A549 (cell line): ENCODE results near the gene PIGX. TPM values are rescaled to one million over a fixed set of nuclear protein-coding genes. Genes with fewer than 3 reads are reported as not detected.

Source experiments
- ATAC-seq, 2 experiments: fragments of 200-7000 bp in 1 of 2; fragments of >200 bp in 1 of 2; cut with Nextera tagmentation in 1 of 2; cut with Tn5 transposase in 1 of 2; 3 replicates each; pipeline versions ENCODE4 v1.8.0 to v1.9.1; 2018 to 2020; ENCODE audit warnings: mild to moderate bottlenecking in 1 of 2, moderate library complexity in 1 of 2
- CTCF ChIA-PET: fragments of 300-600 bp; sonication (Branson Sonifier 250); formaldehyde crosslinking; extraction: SDS; loops from one replicate; lab custom pipeline; 2021; ENCODE audit warnings: antibody characterized with exemption, inconsistent platforms; lab: Yijun Ruan, JAX
- POLR2A ChIA-PET: fragments of 350-600 bp; formaldehyde crosslinking; extraction: SDS; loops from one replicate; lab custom pipeline; 2021; ENCODE audit warnings: antibody characterized with exemption, inconsistent platforms; lab: Yijun Ruan, JAX
- DNase-seq, 2 experiments: peaks; one replicate each; pipeline versions ENCODE4 v3.0.0 to v3.0.0-alpha.2; 2011 to 2016; ENCODE audit warnings: low read depth in 1 of 2, low spot score in 1 of 2
- FAIRE-seq: peaks from 2 replicates; lab custom pipeline; 2011; peaks lifted over from hg19 to GRCh38; lab: Jason Lieb, UNC
- H3K27ac ChIP-seq, 2 experiments: fragments of >200 bp; sonication (Bioruptor Twin); formaldehyde crosslinking; 3 replicates each; pipeline ENCODE4 v1.5.1; 2016 to 2017
- H3K4me1 ChIP-seq: fragments of >200 bp; sonication (Bioruptor Twin); formaldehyde crosslinking; 3 replicates; pipeline ENCODE4 v1.6.1; 2016
- H3K4me2 ChIP-seq: fragments of >200 bp; sonication (Bioruptor Twin); formaldehyde crosslinking; 3 replicates; pipeline ENCODE4 v1.6.1; 2016
- H3K4me3 ChIP-seq: fragments of >200 bp; sonication (Bioruptor Twin); formaldehyde crosslinking; 3 replicates; pipeline ENCODE4 v1.5.1; 2016
- H3K9me3 ChIP-seq: fragments of >200 bp; sonication (Bioruptor Twin); formaldehyde crosslinking; 3 replicates; pipeline ENCODE4 v1.6.1; 2016
- ATOH8 ChIP-seq: fragments of 250-450 bp; sonication (Bioruptor Pico); IDR thresholded peaks from 2 replicates; pipeline ENCODE4 v1.5.0; 2020; ENCODE audit warnings: low read depth, mild to moderate bottlenecking, moderate library complexity
- BCL3 ChIP-seq: fragments of >200 bp; sonication (Bioruptor Twin); formaldehyde crosslinking; IDR thresholded peaks from 3 replicates; pipeline ENCODE4 v1.6.1; 2016
- CHD4 ChIP-seq: fragments of 200-600 bp; sonication (generic); IDR thresholded peaks from 2 replicates; pipeline ENCODE4 v1.6.1; 2016; ENCODE audit warnings: antibody characterized with exemption, mild to moderate bottlenecking, borderline replicate concordance
- CTCF ChIP-seq: fragments of >200 bp; sonication (Bioruptor Twin); formaldehyde crosslinking; IDR thresholded peaks from 3 replicates; pipeline ENCODE4 v1.5.1; 2016
- E2F6 ChIP-seq: IDR thresholded peaks from 2 replicates; pipeline ENCODE4 v1.6.1; 2012; ENCODE audit warnings: low read depth, borderline replicate concordance
- EHMT2 ChIP-seq: fragments of 200-600 bp; sonication (generic); IDR thresholded peaks from 2 replicates; pipeline ENCODE4 v1.6.1; 2016; ENCODE audit warnings: antibody characterized with exemption, low read depth, mild to moderate bottlenecking, moderate library complexity
- ELK1 ChIP-seq: fragments of 150-350 bp; IDR thresholded peaks from 2 replicates; pipeline ENCODE4 v1.6.1; 2014; ENCODE audit warnings: low read depth, mild to moderate bottlenecking, low read length
- FOSB ChIP-seq: fragments of 250-450 bp; sonication (Bioruptor Pico); IDR thresholded peaks from 2 replicates; pipeline ENCODE4 v1.5.0; 2020; ENCODE audit warnings: mild to moderate bottlenecking, moderate library complexity
- FOSL2 ChIP-seq, 2 experiments: fragments of 450-650 bp in 1 of 2; fragments of >200 bp in 1 of 2; sonication (Bioruptor Twin) in 1 of 2; formaldehyde crosslinking; IDR thresholded peaks; 2 replicates each; pipeline versions ENCODE4 v1.5.0 to v1.6.1; 2016 to 2020; ENCODE audit warnings: mild to moderate bottlenecking in 1 of 2, moderate library complexity in 1 of 2
- HEYL ChIP-seq: fragments of 250-450 bp; sonication (Bioruptor Pico); IDR thresholded peaks from 2 replicates; pipeline ENCODE4 v1.8.0; 2021; ENCODE audit warnings: mild to moderate bottlenecking, moderate library complexity
- HMGXB4 ChIP-seq: fragments of 250-450 bp; sonication (Bioruptor Pico); IDR thresholded peaks from 2 replicates; pipeline ENCODE4 v1.5.0; 2021; ENCODE audit warnings: mild to moderate bottlenecking, moderate library complexity, borderline replicate concordance
- JUNB ChIP-seq: fragments of >200 bp; sonication (Bioruptor Twin); formaldehyde crosslinking; IDR thresholded peaks from 2 replicates; pipeline ENCODE4 v1.6.1; 2016
- MAZ ChIP-seq: fragments of 150-350 bp; IDR thresholded peaks from 2 replicates; pipeline ENCODE4 v1.6.1; 2014; ENCODE audit warnings: antibody characterized with exemption, low read depth, low read length, borderline replicate concordance
- PHF8 ChIP-seq: fragments of 200-600 bp; sonication (generic); IDR thresholded peaks from 2 replicates; pipeline ENCODE4 v1.6.1; 2016; ENCODE audit warnings: low read depth, mild to moderate bottlenecking, antibody characterized with exemption, moderate library complexity, borderline replicate concordance
- RFX5 ChIP-seq: fragments of 450-650 bp; IDR thresholded peaks from 2 replicates; pipeline ENCODE4 v1.7.1; 2014; ENCODE audit warnings: antibody characterized with exemption, mild to moderate bottlenecking, moderate library complexity
- RNF2 ChIP-seq: fragments of 200-600 bp; sonication (generic); IDR thresholded peaks from 2 replicates; pipeline ENCODE4 v1.6.1; 2016; ENCODE audit warnings: low read depth, mild to moderate bottlenecking, antibody characterized with exemption, moderate library complexity, borderline replicate concordance
- TFCP2L1 ChIP-seq: fragments of 250-450 bp; sonication (Bioruptor Pico); IDR thresholded peaks from 2 replicates; pipeline ENCODE4 v1.5.0; 2021; ENCODE audit warnings: mild to moderate bottlenecking
- TP53 ChIP-seq: fragments of 250-450 bp; sonication (Bioruptor Pico); IDR thresholded peaks from 2 replicates; pipeline ENCODE4 v1.5.0; 2021; ENCODE audit warnings: mild to moderate bottlenecking, moderate library complexity
- USF2 ChIP-seq: fragments of 450-650 bp; IDR thresholded peaks from 2 replicates; pipeline ENCODE4 v1.6.1; 2014; ENCODE audit warnings: antibody characterized with exemption
- WGBS: methylation state at CpG from one replicate; pipeline ENCODE4 v1.1.6; 2017; ENCODE audit errors: missing lambda C conversion rate; 5-methylcytosine and 5-hydroxymethylcytosine counted together
- polyA plus RNA-seq, 4 experiments: library from polyadenylated mRNA; depleted of rRNA in 3 of 4; stranded (reverse); fragments of >200 nt; fragmentation: RNase III in 1 of 4; extraction: RNeasy Plus Mini Kit Qiagen cat#74134 plus additional on column Dnase treatment in 1 of 4; gene quantifications; 2 replicates in 3 of 4; 3 replicates in 1 of 4; pipeline ENCODE4 v1.2.3, GENCODE V29; 2011 to 2017

The PIGX gene
- polyA plus RNA-seq, 2 of the 4 experiments (the other 2 are of a cell fraction), result 22.3 to 45.2 TPM

- ATAC-seq, result no peak; a peak in 1 of 6 replicates
Observed at GRCh38 chr3:196694202-196694638, 18.0 kb upstream of the PIGX start.

GRCh38 chr3:196694941-196695848 is 17.0 kb upstream of the PIGX start:
- Histone ChIP-seq H3K9me3 (no peaks in the 10 kb centered on the region), H3K4me3 (no peak overlapping the region), H3K27ac (no peak overlapping the region), H3K4me1 (no peaks in the 10 kb centered on the region), H3K4me2 (no peak overlapping the region)
- no peak for ATAC-seq
- no peak for FAIRE-seq
- WGBS, result 85% methylated on average over 15 of the region's 17 CpGs
- TF ChIP-seq CHD4 (no peak), E2F6 (no peak), MAZ (no peak), TFCP2L1 (no peak), USF2 (no peak), CTCF (no peak), TP53 (CRISPR knock-in tag) (no peak)
- ChIA-PET POLR2A (no interaction called here), CTCF (no interaction called here)
- DNase-seq, result no peak

More at GRCh38 chr3:196694202-196694638, 18.0 kb upstream of the PIGX start:
- no peak for TF ChIP-seq ATOH8 (CRISPR knock-in tag)
- TF ChIP-seq FOSB (CRISPR knock-in tag), result no peak
- no peak for TF ChIP-seq BCL3
- no peak for TF ChIP-seq FOSL2 (IDR thresholded peaks at IDR 0.05)
- TF ChIP-seq FOSL2 (CRISPR knock-in tag; IDR thresholded peaks at IDR 0.05), result no peak
- no peak for TF ChIP-seq RFX5
- TF ChIP-seq RNF2, result no peak
- TF ChIP-seq PHF8, result no peak
- no peak for TF ChIP-seq JUNB
- no peak for TF ChIP-seq HEYL (CRISPR knock-in tag)
- no peak for TF ChIP-seq EHMT2
- no peak for TF ChIP-seq HMGXB4 (CRISPR knock-in tag)
- TF ChIP-seq ELK1, result no peak
- Histone ChIP-seq H3K4me2 (no peak overlapping the region), H3K4me3 (no peak overlapping the region), H3K9me3 (no peaks in the 10 kb centered on the region), H3K4me1 (no peaks in the 10 kb centered on the region), H3K27ac (no peak overlapping the region)
- ChIA-PET CTCF (interaction anchor here (1.6 kb wide), 1 partner anchor 166 kb away, joined by 6 read pairs; no protein-coding TSS in a partner anchor), POLR2A (no interaction called here)
- 4% methylated on average over 1 of the region's 1 CpG for WGBS
- FAIRE-seq (no peak), DNase-seq (peak; percentile 19 to 22)
